DMS 273 (cell line): ENCODE data around the gene BSN.
"Not testable (repeated sequence)": the region's sequence is repeated elsewhere in the genome, so short reads cannot be mapped to it uniquely, and the experiment has no call there.

Experiments
- DNase-seq: peaks from one replicate; lab custom pipeline; 2025; ENCODE audit not compliant: unreplicated experiment; lab: John Stamatoyannopoulos, UW

BSN gene

DNA sequence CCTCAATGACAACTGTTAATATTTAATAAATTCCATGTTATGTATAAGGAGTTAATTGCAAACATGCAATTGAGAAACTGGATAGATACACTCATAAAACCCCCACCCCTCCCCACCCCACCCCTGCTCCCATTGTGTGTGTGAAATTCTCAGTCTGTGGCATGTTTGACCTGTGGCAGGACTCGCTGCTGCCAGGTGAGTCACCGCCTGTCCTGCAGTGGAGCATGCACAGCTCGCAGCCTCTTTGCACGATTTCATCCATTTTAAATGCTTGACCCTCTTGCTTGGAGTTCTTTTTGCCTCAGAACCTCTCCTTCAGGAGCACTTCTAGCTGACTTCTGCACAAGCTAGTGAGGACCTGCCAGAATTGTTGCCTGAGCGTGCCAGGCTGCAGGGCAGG, 114.6 kb downstream of the BSN start:
- DNase-seq: no peak

DNA sequence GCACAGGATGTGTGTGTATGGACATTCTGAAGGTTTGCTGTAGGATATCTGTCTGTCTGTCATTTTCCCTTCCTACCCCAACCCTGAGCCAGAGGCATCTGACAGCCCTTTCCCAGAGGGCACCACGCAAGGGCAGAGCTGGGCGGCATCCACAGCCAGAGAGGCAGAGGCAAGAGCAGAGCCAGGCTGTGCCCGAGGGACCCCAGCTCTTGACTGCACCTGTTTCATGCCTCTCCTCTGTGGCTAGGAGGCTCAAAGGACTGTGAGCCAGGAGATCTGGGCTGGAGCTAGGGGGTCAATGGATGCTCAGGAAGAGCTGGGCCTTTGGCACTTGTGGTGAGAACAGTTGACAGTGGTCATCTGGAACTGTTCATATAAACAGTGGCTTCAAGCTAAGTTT, 115.1 kb downstream of the BSN start:
- DNase-seq: no peak

DNA sequence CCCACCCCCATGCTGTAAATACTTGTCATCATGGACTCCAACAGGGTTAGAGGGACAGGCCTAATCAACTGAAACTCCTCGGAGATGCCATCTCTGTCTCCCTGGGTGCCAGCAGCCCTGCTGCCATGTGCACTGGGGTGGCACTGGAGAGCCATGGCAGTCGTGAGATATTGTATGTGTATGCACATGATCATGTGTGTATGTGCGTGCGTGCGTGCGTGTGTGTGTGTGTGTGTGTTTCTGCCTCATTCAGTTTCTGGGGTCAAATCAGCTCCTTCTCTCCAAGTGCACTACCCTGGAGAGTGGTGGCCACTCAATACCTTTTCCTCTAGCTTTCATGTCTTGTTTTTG, 116.6 kb downstream of the BSN start:
- DNase-seq: no peak

DNA sequence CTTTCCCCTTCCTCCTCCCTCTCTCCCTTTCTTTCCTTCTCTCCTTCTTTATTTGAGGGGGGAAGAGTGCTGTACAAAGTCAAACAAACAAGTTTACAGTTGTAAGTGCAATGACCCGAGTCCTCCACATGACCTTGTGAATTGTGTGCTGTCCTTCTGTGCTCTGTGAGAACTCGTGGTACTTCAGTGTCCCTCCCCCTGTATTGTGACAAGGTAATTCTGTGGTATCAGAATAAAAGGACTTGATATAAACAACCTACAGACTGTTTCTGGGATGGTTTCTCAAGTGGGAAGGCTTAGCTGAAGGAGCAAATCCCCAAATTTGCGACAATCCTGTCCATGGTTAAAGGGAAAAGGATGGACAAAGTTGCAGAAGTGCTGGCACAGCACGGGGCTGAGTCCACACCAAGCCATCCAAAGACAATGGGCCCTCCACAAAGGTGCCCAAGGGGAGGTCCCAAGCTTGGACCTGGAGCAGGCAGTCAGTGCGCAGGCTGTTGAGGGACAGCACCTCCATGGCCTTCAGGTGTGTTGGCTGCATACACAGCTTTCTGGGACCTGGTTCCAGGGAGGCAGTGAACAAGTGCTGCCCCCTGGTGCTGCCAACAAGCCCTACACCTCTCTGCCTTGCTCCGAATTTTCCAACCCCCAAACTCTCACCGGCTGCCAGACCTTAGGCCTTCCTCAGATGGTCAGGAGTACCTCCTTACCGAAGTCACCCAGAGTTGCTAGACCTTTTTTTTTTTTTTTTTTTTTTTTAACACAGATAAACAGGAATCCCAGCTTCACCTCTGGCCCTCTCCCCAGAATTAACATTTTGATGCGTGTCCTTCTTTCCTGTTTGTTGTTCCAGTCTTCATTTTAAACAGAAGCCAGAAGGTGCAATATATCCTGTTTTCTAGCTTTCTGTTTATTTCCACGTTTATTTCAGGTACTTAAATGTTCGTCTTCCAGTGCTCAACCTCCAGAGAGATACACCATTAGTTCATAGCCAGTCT, 117.3 kb downstream of the BSN start:
- DNase-seq: no peak

DNA sequence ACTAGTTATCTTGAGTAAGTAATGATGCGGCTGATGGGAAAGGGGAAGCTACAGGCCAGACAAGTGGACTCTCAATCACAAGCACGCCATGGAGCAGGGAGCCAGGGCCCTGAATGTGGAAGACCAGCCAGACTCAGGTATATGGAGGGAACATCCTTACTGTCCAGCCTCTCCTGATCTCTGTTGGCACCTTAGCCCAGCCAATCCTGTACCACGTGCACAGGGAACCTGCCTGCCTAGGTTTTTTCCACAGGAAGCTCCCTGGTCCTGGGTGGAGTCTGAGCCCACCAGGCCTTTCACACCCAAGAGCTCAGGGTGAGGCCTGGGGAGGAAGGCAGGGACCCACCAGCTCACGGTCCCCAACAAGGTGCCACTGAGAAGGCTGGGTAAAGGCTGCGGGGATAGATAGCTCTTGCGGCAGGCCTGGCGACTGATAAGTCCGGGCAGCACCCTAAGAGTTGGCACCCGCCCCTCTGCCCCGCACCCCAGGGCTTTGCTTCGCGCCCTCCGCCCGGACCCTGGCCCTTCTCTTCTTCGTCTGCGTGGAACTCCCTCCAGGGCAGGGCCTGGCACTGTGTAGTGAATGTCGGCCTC, 118.9 kb downstream of the BSN start:
- DNase-seq: no peak

DNA sequence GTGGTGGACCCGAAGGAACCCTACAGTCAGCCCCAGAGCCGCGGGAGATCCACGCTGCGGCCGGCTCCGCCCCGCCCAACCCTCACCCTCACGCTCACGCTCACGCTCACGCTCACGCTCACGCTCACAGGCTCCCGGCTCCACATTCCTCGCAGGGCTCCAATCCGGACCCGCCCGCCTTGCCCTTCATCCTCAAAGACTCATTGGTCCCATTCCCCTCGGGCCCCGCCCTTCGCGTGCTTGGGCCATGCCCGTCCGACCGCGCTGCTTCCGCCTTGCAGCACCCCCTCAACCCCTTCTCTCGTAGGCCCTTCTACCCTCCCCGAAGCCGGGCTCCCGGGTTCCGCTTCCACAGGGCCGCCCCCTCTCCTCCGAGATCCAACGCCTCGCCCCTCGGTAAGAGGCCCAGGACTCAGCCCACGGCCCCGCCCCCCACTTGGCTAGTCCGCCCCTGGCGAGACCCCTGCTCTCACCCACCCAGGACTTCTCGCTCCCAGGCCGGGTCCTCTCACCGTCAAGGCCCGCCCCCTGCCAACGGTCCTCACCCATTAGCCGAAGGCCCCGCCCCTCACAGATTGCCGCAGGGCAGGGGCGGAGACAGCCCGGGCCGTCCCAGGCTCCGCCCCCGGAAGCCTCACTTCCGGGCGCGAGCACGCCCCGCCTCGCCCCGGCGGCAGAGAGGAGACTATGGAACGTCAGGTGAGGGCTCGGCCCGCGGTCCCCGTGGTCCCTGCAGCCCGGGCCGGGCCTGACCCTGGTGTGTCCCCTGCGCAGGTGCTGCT, 119.6 kb downstream of the BSN start, which contains the start of gene APEH:
Gene APEH, plus strand, starts transcription at position 637 of the 782 bp plus-strand sequence. Its CDS starts 51 bp downstream, at position 688.
- DNase-seq: no peak

DNA sequence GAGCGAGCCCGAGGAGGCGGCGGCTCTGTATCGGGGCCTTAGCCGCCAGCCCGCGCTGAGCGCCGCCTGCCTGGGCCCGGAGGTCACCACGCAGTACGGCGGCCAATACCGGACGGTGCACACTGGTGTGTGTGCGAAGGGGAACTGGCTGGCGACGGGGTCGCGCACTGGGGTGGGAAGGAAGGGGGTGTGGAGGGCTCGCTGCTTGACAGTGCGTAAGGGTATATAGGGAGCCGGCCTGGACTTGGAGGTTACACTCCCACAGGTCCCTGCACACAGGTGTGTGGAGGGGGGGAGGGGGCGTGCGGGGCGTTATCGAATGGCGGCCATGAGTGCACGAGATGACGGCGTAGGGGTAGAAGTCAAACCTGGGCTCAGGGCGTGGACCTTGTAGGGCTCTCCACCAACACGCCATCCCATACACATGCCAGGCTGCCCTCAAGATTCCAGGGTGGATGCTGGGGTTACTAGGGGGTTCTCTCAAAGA, 120.3 kb downstream of the BSN start:
- no peak for DNase-seq

DNA sequence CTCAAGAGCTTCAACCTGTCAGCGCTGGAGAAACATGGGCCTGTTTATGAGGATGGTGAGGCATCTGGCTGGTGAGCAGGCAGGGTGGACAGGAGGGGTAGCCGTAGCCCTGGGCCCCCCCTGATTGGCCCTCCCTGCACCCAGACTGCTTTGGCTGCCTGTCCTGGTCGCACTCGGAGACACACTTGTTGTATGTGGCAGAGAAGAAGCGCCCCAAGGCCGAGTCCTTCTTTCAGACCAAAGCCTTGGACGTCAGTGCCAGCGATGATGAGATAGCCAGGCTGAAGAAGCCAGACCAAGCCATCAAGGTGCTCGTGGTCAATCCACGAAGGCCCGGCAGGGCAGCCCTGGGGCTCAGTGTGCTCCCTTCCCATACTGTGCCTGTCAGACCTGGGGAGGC, 121.6 kb downstream of the BSN start:
- no peak for DNase-seq

DNA sequence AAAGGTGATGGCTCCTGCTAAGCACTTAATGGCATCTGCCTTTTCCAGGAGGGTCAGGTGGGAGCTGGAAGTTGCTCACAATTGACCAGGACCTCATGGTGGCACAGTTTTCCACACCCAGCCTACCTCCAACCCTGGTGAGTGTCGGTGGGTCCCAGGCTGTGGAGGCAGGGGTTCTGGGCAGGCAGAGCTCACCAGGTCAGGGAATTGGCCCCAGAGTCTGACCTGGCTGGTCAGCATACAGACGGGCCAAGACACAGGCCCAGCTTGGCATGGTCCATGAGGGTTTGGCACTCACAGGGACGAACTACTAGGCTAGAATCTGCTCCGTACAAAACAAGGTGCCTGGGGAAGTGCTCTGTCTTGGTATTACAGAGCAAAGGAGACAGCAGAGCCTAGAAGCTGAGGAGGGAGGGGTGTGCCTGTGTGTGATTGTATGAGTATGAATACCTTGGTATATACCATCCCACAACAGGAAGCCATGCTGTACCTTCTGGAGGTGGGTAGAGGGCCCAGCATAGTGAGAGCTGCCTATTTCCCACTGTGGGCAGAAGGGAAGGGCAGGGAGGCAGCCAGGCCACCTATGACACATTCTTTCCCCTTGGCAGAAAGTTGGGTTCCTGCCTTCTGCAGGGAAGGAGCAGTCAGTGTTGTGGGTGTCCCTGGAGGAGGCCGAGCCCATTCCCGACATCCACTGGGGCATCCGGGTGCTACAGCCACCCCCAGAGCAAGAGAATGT, 126.4 kb downstream of the BSN start:
- no peak for DNase-seq

DNA sequence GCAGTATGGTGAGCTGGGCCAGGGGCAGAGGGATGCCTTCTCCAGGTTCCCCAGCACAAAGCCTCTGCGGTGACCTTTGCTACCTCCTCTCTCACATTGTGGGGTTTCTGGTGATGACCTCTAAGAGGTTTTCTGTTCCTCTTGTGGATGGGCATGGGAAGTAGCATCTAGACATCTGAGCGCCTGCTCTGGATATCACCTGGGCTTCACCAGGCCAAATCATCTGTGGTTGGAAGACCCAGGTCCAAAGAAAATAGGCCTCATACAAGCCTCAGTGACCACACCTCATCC, 126.9 kb downstream of the BSN start:
- DNase-seq: no peak

DNA sequence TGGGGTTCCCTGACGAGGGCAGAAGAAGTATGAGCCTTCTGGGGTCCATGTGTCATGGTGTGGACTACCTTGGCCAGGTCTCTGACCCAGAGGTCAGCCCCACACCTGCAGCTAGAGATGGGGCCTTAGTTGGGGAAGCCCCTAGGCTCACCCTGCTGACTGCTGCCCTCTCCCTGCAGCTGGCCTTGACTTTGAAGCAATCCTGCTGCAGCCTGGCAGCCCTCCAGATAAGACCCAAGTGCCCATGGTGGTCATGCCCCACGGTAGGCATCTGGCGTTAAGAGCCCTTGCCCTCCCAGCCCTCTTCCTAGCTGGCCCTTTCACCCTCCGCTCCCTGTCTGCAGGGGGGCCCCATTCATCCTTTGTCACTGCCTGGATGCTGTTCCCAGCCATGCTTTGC, 127.3 kb downstream of the BSN start:
- no peak for DNase-seq

DNA sequence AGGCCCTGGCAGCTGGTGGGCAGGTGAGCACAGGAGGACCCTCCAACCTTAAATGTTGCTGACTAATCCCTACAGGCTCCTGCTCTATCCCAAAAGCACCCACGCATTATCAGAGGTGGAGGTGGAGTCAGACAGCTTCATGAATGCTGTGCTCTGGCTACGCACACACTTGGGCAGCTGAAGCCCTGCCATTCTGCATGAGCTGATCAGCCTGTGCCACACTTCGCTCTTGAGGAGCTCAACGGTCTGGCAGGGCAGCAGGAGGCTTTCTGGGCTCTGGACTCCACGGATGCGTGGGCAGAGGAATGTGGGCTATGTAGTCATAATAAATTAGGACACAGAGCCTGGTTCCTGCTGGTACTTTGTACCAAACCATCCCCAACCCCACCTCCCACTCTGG, 128.9 kb downstream of the BSN start:
- DNase-seq: no peak

DNA sequence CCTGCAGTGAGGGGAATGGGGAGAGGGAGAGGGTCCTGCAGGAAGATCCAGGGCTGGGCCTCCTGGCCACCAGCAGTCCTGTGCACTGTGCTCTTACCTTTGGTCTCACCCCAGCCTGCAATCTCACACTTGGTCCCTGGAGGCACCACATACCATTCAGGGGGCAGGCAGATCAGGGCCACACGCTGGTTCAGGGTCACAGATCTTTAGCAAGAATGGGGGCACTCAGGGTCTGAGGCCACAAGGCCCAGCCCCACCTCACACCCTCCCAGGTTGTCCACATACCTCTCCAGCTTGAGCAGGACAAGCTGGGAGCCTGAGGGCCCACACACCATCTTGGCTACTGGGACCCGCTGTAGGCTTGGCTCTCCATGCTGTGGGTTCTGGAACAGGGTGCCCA, 130.2 kb downstream of the BSN start:
- DNase-seq: not testable (repeated sequence)

DNA sequence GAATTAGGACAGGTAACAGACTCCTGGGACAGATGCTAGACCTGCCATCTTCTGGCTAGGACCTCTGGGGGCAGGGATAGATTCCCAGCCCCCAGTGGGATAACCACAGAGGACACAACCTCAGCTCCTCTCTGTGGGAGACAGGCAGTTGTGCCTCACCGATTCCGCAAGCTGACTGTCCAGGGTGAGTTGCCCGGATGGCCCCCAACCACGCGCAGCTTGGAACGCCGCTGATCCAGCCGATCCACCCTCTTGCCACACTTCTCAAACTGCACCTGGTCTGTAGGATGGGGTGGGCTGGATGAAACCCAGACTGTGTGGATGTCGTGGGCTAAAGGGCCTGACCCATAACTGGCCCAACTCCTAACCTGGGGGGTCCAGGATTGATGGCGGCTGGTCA, 130.8 kb downstream of the BSN start:
- not testable (repeated sequence) for DNase-seq

DNA sequence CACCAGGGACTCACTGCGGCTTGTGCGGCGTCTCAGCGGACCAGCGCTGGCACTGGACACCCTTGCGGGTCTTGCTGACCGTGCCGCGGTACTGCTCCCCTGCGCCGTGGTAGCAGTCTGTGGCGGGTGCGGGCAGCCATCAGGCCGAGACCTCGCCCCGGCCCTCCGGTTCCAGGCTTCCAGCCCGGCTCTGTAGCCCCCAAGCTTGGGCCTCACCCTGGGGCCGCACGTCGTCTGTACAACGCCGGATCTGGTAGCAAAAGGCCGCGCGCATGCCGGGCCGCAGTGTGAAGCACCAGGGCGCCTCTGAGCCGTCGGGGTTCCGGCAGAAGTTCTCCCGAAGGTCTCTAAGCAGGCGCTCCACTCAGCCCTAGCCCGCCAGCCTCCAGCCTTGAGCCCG, 131.6 kb downstream of the BSN start:
- not testable (repeated sequence) for DNase-seq

DNA sequence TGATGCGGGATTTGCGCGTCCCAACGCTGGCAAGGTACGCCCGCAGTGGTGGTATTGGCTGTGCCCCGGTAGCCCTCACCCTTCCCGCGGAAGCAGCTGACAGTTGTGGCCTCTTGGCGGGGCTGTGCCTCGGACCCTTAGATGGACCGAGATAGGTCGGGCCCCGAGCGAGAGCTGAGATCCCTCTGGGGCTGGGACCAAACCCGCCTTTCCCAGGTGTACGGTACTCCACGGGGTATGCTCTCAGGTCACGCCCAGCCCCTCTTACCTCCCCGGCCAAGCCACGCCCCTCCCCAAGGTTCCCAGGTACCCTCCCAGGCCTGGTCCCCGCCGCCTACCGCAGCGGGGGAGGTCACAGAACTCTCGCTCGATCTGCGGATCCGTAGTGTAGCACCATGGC, 132.1 kb downstream of the BSN start:
- not testable (repeated sequence) for DNase-seq

DNA sequence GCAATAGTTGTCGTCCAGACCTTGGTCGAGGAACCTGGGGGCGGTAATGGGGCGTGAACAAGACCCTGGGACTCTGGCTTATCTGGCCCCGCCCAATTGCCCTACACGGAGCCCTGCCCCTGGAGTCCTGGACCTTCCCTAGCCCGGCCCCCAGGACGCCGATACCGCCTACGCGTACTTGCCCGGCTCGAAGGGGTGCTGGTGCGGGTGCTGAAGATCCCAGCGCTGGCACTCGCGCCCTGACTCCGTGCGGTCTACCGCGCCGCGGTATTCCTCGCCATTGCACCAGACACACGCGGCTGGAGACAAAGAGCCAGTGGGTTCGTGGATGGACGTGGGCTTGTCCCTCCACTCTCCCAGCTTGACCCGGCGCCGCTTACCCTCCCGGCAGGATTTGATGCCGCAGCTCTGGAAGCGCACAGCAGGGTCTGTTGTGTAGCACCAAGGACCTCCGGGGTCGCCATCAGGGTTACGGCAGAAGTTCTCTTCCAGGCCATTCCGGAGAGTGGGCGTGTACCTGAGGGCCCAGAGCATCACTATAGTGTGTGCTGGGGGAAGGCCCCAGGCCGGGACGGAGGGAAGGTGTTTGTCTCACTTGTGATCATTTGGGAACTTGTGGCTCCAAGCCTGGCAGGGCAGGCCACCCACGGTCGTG, 132.6 kb downstream of the BSN start:
- DNase-seq: not testable (repeated sequence)

DNA sequence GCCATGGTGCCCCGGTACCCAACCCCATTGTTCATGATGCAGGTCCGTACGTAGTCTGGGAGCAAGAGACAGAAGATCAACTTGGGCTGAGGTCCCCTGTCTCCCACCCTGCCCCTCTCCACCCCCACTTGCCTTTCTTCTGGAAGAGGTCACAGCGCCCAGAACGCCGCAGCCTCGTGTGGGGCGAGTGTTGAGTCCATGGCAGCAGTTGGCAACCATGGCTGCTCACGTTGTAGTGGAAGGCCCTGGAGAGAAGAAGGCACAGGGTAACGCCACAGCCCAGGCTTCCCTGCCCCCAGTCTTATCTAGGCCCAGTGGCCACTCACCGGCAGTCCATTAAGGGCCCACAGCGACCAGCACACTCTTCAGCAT, 133.1 kb downstream of the BSN start:
- not testable (repeated sequence) for DNase-seq

DNA sequence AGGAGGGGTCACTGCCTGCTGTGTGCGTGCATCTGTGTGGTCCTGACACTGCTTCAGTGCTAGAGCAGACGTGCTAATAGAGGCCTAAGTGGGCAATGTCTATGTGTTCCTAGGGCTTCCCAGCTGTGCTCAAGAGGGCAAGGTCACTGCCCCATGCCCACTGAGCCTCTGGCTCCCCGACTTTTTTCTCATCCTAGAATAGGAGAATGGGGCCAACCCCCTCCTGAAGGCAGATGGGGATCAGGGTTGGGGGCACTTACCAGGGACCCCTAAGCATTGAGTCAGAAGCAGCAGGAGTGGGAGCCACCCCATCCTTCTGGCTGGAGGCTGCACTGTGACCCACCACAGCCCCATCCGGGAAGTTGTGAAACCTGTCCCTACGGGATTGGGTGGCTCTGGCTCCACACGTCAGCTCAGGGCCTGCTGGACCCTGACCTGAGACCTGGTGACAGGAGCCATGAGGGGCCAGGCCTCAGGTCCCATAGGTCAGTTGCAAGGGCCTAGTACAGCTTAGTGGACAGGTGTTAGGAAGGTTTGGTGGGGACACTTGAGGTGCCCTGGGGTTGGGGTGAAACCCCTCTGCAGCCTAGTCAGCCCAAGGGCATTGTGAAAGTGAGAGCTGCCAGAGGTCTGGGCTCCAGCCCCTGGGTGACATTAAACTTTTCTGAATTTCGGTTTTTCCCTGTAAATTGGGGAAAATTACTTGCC, 134.2 kb downstream of the BSN start:
- DNase-seq: not testable (repeated sequence)
